Eye (tissue), 1 donor: ENCODE measurements around the gene TXK.
A peak's percentile ranks its signal among the peaks of the same experiment; 100 is the strongest.

ENCODE experiments used
- DNase-seq: peaks from one replicate; pipeline ENCODE4 v3.0.0-alpha.2; 2015

The TXK gene

GRCh38 chr4:48102303-48102702 lies 31.7 kb downstream of the TXK start:
- DNase-seq, result no peak

- DNase-seq, result no peak
Observed at GRCh38 chr4:48100256-48100655, 33.8 kb downstream of the TXK start.

- DNase-seq, result no peak
Observed at GRCh38 chr4:48095441-48095840, 38.6 kb downstream of the TXK start.

DNA sequence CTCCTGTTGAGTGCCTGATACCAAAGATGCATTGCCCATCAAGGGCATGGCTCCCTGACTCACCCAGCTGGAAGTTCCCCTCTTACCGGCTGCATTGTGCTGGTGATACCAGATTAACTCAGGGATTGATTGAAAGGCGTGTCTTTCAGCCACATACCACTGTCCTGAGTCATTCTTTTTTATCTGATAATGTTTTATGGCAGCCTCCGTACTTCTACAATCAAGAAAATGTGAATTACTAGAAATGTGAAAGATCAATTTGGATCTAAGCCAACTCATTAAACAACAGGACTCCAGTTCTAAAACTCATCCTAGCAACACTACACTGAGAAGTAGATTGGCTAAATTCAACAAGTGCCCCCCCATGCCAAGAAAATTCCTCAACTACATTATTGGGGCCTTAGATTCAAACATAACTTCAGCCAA lies 40.0 kb downstream of the TXK start:
- no peak for DNase-seq

GRCh38 chr4:48090621-48091020 lies 43.4 kb downstream of the TXK start:
- no peak for DNase-seq

- DNase-seq, result no peak
Observed at GRCh38 chr4:48085821-48086589, 48.0 kb downstream of the TXK start.

DNA sequence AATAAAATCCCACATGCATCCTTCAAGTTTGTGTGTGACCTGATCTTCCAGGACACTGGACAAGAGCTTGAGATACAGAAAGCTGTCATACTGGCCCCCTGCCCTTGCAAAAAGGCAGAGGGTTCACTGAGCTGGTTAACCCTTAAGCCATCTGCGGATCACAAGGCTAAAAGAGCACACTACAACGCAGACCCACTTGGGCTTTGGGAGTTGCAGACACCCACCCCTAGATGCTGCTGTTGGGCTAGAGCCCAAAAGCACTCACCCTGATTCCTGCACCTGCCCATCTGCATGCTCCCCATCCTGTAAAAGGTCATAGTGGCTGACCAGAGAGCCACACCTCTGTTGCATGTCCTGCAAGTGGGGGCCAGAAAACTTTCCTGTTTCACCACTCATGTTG lies 51.1 kb downstream of the TXK start:
- no peak for DNase-seq

GRCh38 chr4:48081196-48081595 lies 52.9 kb downstream of the TXK start:
- no peak for DNase-seq

- DNase-seq, result peak; percentile 18
Observed at GRCh38 chr4:48079972-48080391, 54.1 kb downstream of the TXK start.

DNA sequence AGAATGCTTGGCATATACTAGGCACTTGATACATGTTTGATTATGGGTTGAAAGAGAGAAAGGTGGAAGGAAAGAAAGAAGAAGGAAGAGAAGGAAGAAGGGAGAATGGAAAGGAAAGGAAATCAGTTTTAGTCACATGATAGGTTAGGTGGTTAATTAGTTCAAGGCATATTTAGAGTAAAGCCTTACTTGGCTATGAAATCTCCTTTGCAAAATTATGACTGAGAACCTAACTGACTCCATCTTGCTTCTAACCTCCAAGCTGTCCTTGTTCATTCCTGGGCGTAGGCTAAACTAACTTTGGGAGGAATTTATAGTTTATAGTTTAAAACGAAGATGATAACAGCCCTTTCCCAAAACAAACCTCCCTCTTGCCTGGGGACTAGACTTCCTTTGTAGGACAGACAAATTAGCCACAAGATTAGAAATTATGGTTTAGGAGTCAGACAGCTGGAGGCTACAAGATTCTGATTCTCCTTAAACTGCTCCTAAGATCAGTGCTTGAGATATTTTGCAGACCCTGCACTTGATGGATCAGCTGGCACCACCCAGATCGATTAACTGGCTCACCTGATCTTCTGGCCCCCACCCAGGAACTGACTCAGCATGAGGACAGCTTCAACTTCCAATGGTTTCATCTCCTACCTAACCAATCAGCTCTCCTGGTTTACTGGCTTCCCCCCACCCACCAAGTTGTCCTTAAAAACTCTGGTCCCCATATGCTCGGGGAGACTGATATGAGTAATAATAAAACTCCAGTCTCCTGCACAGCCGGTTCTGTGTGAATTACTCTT lies 55.0 kb downstream of the TXK start:
- no peak for DNase-seq

DNA sequence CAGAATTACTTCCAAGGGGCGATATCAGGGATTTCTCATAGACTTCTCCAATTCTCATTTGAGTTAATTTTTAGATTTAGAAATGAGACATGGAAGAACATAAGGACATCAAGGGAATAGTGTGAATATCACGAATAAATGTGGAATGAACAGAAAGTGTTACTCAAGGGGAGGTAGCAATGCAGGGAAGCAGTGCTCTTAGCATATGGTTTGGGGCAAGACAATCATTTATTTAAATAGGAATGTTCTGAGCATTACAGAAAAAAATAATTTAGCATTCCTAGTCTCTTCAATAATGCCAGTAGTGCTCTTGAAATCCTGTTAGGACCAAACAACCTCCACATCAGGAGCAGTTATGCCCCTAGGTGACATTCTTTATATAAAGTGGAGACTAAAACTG lies 55.6 kb downstream of the TXK start:
- DNase-seq, result no peak

DNA sequence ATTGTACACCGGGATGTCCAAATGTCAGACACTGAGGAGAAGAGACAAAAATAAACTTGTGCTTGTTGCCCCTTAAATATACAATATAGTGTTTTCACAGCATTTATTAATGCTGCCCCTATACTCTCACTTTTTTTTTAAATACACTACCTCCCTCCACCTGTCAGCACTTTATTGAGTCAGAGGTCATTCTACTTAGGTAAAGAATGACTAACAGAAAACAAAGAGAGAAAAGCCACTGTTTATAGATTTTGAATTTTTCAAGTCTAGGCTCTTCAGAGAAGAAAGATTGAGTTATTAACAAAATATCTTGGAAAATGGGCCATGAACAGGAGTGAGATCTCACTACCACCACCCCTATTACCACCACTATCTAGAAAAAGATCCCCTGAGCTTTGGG lies 59.4 kb downstream of the TXK start:
- DNase-seq, result no peak

DNA sequence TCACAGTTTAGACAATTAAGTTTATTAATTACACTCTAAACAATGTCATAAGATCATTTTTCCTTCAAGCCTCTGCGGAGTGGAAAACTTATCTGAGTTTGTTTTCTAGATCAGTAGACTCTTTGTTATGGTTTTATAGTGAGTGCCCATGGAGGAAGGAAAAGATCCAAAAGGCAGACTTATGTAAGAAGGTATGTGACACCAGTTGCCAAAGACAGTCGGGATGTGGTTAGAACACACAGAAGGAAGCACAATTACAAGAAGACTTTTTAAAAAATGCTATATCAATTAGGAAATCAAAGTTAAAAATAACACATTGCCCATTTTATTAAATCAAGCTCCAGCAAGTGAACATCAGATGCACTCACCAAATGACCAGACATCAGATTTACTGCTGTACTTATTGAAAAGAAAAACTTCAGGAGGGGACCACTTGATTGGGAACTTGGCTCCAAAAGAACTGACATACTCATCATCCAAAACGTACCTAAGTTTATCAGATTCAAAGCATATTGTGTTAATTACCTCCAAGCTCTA lies 60.4 kb downstream of the TXK start:
- DNase-seq, result no peak

DNA sequence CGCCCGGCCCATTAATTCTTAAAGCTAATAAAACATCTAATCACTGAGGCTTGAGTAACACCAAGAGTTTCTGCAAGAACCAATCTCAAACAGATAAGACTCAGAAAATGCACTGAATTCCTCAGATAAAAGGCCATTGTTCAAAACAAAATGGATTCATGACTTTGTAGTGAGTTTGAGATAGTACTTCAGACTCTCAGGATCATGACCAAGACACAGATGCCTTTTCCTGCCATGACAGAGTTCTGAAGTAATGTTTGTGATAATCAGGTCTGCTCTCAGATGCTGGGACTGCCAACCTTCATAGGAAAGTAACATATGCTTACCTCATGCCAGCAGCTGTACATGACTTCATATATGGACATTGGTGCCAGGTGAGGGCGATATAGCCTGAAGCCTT lies 62.9 kb downstream of the TXK start:
- DNase-seq, result no peak

DNA sequence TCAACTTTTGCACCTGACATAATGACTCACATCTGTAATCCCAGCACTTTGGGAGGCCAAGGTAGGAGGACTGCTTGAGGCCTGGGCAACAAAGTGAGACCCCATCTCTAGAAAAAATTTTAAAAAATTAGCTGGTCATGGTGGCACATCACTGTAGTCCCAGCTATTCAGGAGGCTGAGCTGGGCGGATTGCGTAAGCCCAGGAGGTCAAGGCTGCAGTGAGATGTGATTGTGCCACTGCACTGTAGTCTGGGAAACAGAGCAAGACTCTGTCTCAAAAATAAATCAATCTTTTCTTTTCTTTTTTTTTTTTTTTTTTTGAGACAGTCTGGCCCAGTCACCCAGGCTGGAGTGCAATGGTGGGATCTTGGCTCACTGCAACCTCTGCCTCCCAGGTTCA lies 65.0 kb downstream of the TXK start:
- DNase-seq, result no peak

DNA sequence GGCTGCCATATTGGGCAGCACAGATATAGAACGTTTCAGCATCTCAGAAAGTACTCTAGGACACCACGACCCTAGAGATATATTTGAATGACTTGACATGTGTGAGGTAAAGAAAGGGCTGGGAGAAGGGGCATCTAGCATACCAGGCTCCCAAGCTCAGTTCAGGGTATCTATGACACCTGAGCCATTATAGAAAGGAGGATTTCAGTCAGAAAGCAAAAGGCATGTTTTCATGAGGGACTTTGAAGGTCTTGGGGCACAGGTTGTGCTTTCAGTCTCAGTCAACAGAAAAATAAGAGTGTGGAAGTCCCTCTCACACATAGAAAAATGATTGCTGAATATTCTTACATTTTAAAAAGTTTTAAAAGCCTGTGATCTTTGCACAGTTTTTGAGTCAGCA lies 65.9 kb downstream of the TXK start:
- DNase-seq, result no peak

GRCh38 chr4:48067536-48067935 lies 66.5 kb downstream of the TXK start:
- no peak for DNase-seq

GRCh38 chr4:48065587-48066052 lies 68.4 kb downstream of the TXK start:
- DNase-seq, result no peak

DNA sequence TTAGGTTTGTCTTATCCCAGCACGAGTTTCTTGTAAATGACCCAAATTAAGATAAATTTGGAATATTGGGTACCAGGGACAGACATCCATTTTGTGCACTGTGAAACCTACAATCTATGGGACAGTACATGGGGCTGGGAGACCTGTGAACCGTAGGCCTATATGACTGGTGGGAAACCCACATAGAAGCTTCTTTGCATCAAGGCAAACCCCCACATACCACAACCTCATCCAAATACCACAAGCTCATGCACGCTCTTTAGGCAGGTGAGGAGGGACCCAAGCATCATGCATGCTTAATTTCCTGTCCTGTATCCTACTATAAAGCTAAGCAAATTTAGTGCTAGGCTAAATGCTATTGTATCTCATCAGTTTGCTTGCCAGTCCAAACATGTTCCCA lies 69.7 kb downstream of the TXK start:
- no peak for DNase-seq

- DNase-seq, result no peak
Observed at GRCh38 chr4:48058617-48059530, 75.2 kb downstream of the TXK start.

GRCh38 chr4:48051078-48051477 lies 83.0 kb downstream of the TXK start:
- no peak for DNase-seq

DNA sequence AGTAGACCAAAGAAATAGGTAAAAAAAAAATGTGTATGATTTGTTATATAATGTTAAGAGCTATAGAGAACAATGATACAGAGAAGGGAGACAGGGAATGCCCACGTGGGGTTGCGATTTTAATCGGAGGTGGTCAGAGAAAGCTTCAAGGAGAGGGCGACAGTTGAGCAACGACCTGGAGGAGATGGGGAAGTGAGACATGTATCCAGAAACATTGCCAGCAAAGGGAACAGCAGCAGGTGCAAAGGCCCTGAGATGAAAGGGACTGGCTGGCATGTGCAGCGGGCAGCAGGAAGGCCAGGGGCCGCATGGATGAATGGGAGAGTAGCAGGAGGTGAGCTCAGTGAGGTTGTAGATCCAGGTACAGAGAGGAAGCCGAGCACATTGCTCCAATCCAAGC lies 84.6 kb downstream of the TXK start:
- DNase-seq, result no peak

- DNase-seq, result peak; percentile 8
Observed at GRCh38 chr4:48047896-48048295, 86.2 kb downstream of the TXK start.
